ENCODE measurements around the gene SLC35E1.
A peak's percentile ranks its signal among the peaks of the same experiment; 100 is the strongest.

Gene SLC35E1

GRCh38 chr19:16572332-16573211 lies at the start of gene SLC35E1:
Gene SLC35E1, minus strand, starts transcription at chr19:16572415. Its CDS starts 51 bp downstream, at chr19:16572364.
- FAIRE-seq (no peak), DNase-seq (ENCODE audit: low spot score) (peak; percentile 85)

DNA sequence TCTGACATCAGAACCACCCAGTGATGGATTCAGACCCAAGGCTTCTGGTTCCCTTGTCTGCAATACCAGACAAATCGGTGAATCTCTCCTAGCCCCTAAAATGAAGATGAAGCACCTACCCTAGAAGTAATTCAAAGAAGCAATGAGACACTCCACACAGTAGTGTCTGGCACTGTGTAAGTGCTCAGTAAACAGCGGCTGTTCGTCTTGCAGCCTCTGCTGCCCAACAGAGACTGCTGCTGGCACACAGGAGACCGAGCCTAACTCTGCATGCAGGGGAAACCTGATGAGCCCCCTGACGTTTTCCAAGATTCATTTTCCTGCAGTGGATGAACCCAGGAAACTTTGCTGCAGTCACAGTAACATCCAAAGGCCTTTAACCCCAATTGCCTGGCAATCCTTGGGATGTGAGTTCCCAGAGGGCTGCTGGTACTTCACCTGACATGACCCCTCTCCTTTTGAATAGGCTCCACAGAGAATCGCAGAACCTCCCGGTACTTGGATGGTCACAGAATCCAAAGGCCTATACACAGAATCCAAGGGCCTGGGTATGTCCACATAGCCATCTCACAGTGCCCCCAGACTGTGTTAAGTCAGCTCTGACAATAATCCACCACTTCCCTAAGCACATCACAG lies 49.1 kb upstream of the SLC35E1 start:
- FAIRE-seq, result no peak
- no peak for DNase-seq (ENCODE audit: low spot score)

- no peak for FAIRE-seq
- no peak for DNase-seq (ENCODE audit: low spot score)
Measured at GRCh38 chr19:16620584-16620983, 48.4 kb upstream of the SLC35E1 start.

GRCh38 chr19:16620018-16620417 lies 47.8 kb upstream of the SLC35E1 start:
- no peak for FAIRE-seq
- DNase-seq (ENCODE audit: low spot score), result no peak

DNA sequence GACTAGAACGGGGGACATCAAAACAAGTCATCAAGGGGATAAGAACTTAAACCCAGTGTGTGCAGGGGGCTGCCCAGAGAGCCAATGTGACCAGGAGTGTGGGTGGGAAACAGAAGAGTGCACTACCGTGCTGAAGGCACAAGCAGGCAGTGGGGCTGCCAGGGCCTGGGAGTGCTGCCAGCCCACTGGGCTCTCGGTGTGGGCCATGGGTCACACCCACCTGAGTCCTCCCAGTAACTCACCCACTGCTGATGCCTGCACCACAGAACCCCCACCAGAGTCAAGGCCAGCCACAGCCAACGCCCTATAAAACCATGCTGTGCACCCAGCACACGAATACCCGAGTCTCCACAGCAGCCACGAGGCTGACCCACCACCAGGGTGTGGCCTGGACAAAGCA lies 47.2 kb upstream of the SLC35E1 start:
- DNase-seq (ENCODE audit: low spot score), result no peak
- FAIRE-seq, result no peak

- FAIRE-seq (no peak), DNase-seq (ENCODE audit: low spot score) (no peak)
Measured at GRCh38 chr19:16618248-16618647, 46.0 kb upstream of the SLC35E1 start.

DNA sequence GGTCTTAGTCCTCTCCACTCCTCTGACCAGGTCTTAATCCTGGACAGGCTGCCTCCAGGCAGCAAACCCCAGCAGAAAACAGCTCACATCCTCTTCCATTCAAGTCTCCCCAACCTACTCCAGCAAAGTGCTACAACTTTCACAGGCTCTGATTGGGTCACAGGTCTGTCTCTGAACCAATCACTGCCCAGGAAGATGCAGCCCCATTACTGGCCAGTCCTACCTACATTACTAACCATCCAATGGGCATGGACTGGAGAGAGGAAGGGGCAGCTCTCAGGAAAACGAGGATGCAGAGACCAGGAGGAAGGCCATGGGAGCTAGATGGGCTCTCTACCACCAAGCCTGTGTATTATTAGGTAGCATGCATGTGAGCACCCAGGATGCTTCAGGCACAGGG lies 43.6 kb upstream of the SLC35E1 start:
- FAIRE-seq (no peak), DNase-seq (ENCODE audit: low spot score) (no peak)

- DNase-seq (ENCODE audit: low spot score) (no peak), FAIRE-seq (no peak)
Measured at GRCh38 chr19:16614941-16615340, 42.7 kb upstream of the SLC35E1 start.

GRCh38 chr19:16613841-16614240 lies 41.6 kb upstream of the SLC35E1 start:
- FAIRE-seq, result no peak
- no peak for DNase-seq (ENCODE audit: low spot score)

- no peak for DNase-seq (ENCODE audit: low spot score)
- FAIRE-seq, result no peak
Measured at GRCh38 chr19:16612636-16613035, 40.4 kb upstream of the SLC35E1 start.

DNA sequence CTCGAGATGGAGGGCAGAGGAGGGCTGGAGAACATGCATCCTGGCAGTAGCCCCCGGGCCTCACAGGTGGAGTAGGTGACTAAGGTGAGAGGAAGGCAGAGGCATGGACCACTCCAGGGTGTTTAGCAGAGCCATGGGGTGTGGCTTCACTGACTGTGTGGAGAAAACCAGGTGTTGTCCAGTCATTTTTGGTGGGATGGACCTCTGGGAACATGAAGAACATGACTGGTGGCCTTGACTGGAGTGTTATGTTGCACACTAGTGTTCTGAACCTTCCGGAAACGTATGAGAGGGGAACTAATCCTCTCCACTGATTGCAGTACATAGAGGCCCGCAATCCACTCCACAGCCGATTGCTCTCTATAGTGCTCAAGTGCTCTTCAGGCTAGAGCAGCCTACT lies 38.9 kb upstream of the SLC35E1 start:
- FAIRE-seq, result no peak
- DNase-seq (ENCODE audit: low spot score), result no peak

DNA sequence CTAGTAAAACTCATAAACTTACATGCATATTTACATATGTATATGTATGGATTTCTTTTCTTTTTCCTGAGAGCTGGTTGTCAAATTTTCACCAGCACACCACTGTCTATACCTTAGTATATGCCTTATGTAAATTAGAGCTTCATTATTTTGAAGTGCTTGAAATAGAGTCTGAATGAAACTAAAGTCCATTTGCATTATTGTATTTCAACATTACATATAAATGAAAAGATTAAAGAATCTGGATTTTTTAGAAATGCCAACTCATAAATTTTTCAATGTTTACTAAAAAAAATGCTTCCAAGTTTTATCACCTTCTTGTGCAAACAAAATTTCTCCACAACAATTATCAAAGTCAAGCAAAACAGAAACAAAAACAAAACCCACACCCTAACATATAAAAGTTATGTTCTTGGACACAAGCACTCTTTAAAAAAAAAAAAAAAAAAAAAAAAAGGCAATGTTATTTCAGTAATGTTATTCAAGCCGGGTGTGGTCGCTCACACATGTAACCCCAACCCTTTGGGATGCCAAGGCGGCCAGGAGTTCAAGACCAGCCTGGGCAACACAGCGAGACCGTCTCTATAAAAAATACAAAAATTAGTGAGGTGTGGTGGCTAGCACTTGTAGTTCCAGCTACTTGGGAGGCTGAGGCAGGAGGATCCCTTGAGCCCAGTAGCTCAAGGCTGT lies 37.4 kb upstream of the SLC35E1 start:
- FAIRE-seq, result no peak
- no peak for DNase-seq (ENCODE audit: low spot score)

DNA sequence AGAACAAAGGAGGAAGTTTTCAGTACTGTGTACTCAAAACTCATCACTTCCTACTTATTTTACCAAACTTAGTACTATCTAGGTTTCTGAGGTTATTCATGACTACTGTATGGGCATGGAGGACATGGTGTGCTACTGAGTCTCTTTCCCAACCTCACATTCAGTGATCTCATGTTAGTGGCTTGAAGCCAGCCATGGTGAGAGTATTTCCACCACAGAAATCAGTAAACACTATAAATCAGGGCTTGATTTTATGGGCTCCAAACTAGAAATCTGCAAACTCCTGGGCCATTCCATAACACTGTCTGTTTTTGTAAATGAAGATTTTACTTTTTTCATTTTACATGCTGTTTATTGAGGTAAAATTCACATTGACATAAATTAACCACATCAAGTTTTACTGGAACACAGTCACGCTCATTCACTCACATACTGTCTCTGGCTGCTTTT lies 36.1 kb upstream of the SLC35E1 start:
- FAIRE-seq, result no peak
- DNase-seq (ENCODE audit: low spot score), result no peak

GRCh38 chr19:16607819-16608218 lies 35.6 kb upstream of the SLC35E1 start:
- no peak for DNase-seq (ENCODE audit: low spot score)
- no peak for FAIRE-seq

DNA sequence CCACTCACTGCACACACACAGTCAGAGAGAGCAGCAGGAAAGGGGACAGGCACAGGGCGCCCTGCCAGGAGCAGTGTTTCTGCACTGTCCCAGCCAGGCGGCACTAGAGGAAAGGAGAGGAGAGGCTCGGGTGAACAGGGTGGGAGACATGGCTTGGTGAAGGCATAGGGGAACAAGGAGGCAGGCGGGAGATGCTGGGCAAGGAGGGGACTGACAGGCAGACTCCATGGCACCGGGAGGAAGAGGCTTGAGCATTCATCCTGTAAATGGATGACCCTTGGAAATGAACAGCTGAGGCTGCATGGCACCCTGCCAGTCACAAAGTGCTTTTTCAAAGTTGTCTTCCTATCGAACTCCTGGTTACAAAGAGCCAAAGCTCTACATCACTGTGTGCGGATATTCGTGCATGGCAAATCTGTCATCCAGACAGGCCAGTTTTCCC lies 33.4 kb upstream of the SLC35E1 start:
- DNase-seq (ENCODE audit: low spot score), result no peak
- FAIRE-seq, result no peak

GRCh38 chr19:16605115-16605514 lies 32.9 kb upstream of the SLC35E1 start:
- no peak for FAIRE-seq

GRCh38 chr19:16604615-16605014 lies 32.4 kb upstream of the SLC35E1 start:
- FAIRE-seq (no peak), DNase-seq (ENCODE audit: low spot score) (no peak)

More at GRCh38 chr19:16605115-16605514, 32.9 kb upstream of the SLC35E1 start:
- no peak for DNase-seq (ENCODE audit: low spot score)

DNA sequence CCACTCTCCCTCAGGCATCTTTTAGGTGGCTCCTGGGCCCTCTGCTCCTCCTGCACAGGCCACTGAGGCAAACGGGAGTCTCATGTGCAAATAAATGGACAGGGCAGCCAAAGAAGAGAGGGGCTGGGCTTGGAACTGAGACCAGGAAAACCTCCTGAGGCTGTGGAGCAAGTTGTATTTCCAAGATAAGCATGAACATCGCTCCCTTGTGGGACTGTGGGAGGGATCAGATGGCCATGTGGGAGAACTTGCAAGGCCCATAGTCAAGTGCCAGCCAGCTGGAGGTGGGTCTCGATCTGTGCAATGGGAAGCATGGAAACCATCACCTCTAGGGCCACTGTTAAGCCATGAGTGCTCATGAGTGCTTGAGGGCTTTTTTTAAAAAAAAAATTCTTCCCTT lies 30.9 kb upstream of the SLC35E1 start:
- DNase-seq (ENCODE audit: low spot score) (no peak), FAIRE-seq (no peak)

GRCh38 chr19:16601378-16602052 lies 29.3 kb upstream of the SLC35E1 start:
- no peak for DNase-seq (ENCODE audit: low spot score)
- no peak for FAIRE-seq

- no peak for DNase-seq (ENCODE audit: low spot score)
- FAIRE-seq, result no peak
Measured at GRCh38 chr19:16600824-16601223, 28.6 kb upstream of the SLC35E1 start.

DNA sequence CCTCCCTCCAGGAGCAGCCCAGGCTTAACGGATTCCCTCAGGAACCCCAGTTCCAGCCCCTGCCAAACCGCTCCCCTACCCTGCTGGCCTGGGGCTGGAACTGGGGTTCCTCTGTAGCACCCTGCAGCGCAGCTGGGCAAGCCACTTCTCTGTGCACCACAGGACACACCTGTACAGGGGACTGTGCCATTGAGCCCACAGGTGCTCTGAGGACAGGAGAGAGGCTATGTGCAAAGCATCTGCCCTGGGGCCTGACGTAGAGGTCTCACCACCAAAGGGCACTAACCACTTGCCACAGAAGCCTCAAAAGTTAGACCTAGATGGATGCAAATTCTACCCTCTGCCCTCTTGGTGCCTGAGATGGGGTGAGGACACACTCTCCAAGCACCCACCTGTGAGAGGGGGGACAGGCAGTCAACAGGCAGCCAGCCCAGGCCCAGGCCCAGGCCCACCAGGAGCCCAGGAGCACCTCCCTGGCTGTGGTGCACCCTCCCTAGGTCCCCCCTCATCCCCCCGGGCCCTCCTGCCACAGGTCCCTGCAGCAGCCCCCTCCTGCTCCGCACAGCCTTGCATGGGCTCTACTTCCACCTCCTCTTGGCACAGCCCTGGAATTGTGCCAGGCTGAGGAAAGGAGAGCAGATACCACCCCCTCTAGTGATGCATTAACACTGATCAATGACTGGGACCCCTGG lies 27.6 kb upstream of the SLC35E1 start:
- no peak for DNase-seq (ENCODE audit: low spot score)
- no peak for FAIRE-seq

All from RCC 7860 (cell line).